ENCODE measurements around the gene AP2A2.

- no peak for TF ChIP-seq EZH2 (IDR thresholded peaks at IDR 0.05; ENCODE audit: borderline replicate concordance, low read depth, low read length, poor library complexity, severe bottlenecking)
- no peak for TF ChIP-seq CTCF (conservative IDR thresholded peaks at IDR 0.05; ENCODE audit: low read depth, low read length)
These were observed 98.3 kb downstream of the AP2A2 start for GRCh38 chr11:1023811-1024596.
